ENCODE results near the gene AURKA. TPM values are rescaled to one million over a fixed set of nuclear protein-coding genes. Genes with fewer than 3 reads are reported as not detected.

The AURKA gene
- polyA plus RNA-seq, 2 donors = 5.5 to 8.7 TPM

DNA sequence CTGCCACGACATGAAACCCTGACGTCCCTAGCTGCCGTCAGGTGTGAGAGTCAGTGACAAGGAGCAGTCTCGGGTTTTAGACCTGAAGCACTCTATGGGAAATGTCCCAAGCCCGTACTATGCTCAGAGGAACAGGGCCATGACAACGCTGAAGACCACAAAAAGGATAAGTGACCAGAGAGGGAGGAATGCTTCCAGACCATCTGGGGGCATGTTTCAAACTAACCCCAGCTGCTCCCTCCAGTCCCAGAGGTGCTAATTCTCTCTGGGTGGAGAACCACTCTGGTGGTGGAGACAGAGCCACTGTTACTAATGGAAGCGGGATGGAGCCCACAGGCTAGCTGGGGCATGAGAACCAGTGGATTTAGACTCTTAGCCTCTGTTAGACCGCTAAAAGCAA lies 8.7 kb downstream of the AURKA start:
- no peaks in the 10 kb centered on the region for H3K4me1 ChIP-seq (ENCODE audit: control insufficient read depth in 2 of 2, insufficient read depth in 2 of 2, low read length in 1 of 2)
- no peak overlapping the region for H3K4me3 ChIP-seq (ENCODE audit: low read depth in 1 of 2, low read length in 2 of 2)
- no peaks in the 10 kb centered on the region for H3K27me3 ChIP-seq (ENCODE audit: control insufficient read depth in 1 of 2, insufficient read depth in 2 of 2, low read length in 2 of 2)
- H3K9me3 ChIP-seq (ENCODE audit: control insufficient read depth in 2 of 2, insufficient read depth in 1 of 2, low read depth in 1 of 2, low read length in 1 of 2) = no peaks in the 10 kb centered on the region
- H3K36me3 ChIP-seq (ENCODE audit: control insufficient read depth in 2 of 2, insufficient read depth in 2 of 2, low read length in 1 of 2) = peaks cover 0 to 2% of the 10 kb centered on the region in 2 donors
- WGBS, 2 donors = 90 to 94% methylated on average over 8 of the region's 8 CpGs
- no peak overlapping the region for H3K27ac ChIP-seq (ENCODE audit: low read depth in 2 of 2, low read length in 1 of 2)

GRCh38 chr20:56382696-56383095 lies 9.3 kb downstream of the AURKA start:
- WGBS, 2 donors = 79 to 80% methylated on average over 4 of the region's 4 CpGs
- Histone ChIP-seq H3K4me1 (ENCODE audit: control insufficient read depth in 2 of 2, insufficient read depth in 2 of 2, low read length in 1 of 2) (no peaks in the 10 kb centered on the region), H3K9me3 (ENCODE audit: control insufficient read depth in 2 of 2, insufficient read depth in 1 of 2, low read depth in 1 of 2, low read length in 1 of 2) (no peaks in the 10 kb centered on the region), H3K4me3 (ENCODE audit: low read depth in 1 of 2, low read length in 2 of 2) (no peak overlapping the region), H3K27me3 (ENCODE audit: control insufficient read depth in 1 of 2, insufficient read depth in 2 of 2, low read length in 2 of 2) (no peaks in the 10 kb centered on the region), H3K36me3 (ENCODE audit: control insufficient read depth in 2 of 2, insufficient read depth in 2 of 2, low read length in 1 of 2) (peaks cover 0 to 2% of the 10 kb centered on the region in 2 donors), H3K27ac (ENCODE audit: low read depth in 2 of 2, low read length in 1 of 2) (no peak overlapping the region)

GRCh38 chr20:56381501-56381900 lies 10.5 kb downstream of the AURKA start:
- no peak overlapping the region for H3K4me3 ChIP-seq (ENCODE audit: low read depth in 1 of 2, low read length in 2 of 2)
- WGBS, 2 donors = 84% methylated on average over 1 of the region's 1 CpG
- peaks cover 0 to 2% of the 10 kb centered on the region in 2 donors for H3K36me3 ChIP-seq (ENCODE audit: control insufficient read depth in 2 of 2, insufficient read depth in 2 of 2, low read length in 1 of 2)

GRCh38 chr20:56380375-56380774 lies 11.6 kb downstream of the AURKA start:
- WGBS, 2 donors = 53 to 68% methylated on average over 1 of the region's 1 CpG
- H3K27ac ChIP-seq (ENCODE audit: low read depth in 2 of 2, low read length in 1 of 2) = no peak overlapping the region
- no peaks in the 10 kb centered on the region for H3K36me3 ChIP-seq (ENCODE audit: control insufficient read depth in 2 of 2, insufficient read depth in 2 of 2, low read length in 1 of 2)
- no peaks in the 10 kb centered on the region for H3K9me3 ChIP-seq (ENCODE audit: control insufficient read depth in 2 of 2, insufficient read depth in 1 of 2, low read depth in 1 of 2, low read length in 1 of 2)
- no peaks in the 10 kb centered on the region for H3K4me1 ChIP-seq (ENCODE audit: control insufficient read depth in 2 of 2, insufficient read depth in 2 of 2, low read length in 1 of 2)
- H3K27me3 ChIP-seq (ENCODE audit: control insufficient read depth in 1 of 2, insufficient read depth in 2 of 2, low read length in 2 of 2) = no peaks in the 10 kb centered on the region
- no peak overlapping the region for H3K4me3 ChIP-seq (ENCODE audit: low read depth in 1 of 2, low read length in 2 of 2)

More at GRCh38 chr20:56381501-56381900, 10.5 kb downstream of the AURKA start:
- no peaks in the 10 kb centered on the region for H3K9me3 ChIP-seq (ENCODE audit: control insufficient read depth in 2 of 2, insufficient read depth in 1 of 2, low read depth in 1 of 2, low read length in 1 of 2)
- no peak overlapping the region for H3K27ac ChIP-seq (ENCODE audit: low read depth in 2 of 2, low read length in 1 of 2)
- H3K27me3 ChIP-seq (ENCODE audit: control insufficient read depth in 1 of 2, insufficient read depth in 2 of 2, low read length in 2 of 2) = no peaks in the 10 kb centered on the region
- no peaks in the 10 kb centered on the region for H3K4me1 ChIP-seq (ENCODE audit: control insufficient read depth in 2 of 2, insufficient read depth in 2 of 2, low read length in 1 of 2)

GRCh38 chr20:56378386-56378785 lies 13.6 kb downstream of the AURKA start:
- no peak overlapping the region for H3K27ac ChIP-seq (ENCODE audit: low read depth in 2 of 2, low read length in 1 of 2)
- H3K4me3 ChIP-seq (ENCODE audit: low read depth in 1 of 2, low read length in 2 of 2) = no peak overlapping the region
- H3K9me3 ChIP-seq (ENCODE audit: control insufficient read depth in 2 of 2, insufficient read depth in 1 of 2, low read depth in 1 of 2, low read length in 1 of 2) = no peaks in the 10 kb centered on the region
- 92 to 97% methylated on average over 3 of the region's 3 CpGs for WGBS, 2 donors
- H3K36me3 ChIP-seq (ENCODE audit: control insufficient read depth in 2 of 2, insufficient read depth in 2 of 2, low read length in 1 of 2) = no peaks in the 10 kb centered on the region
- no peaks in the 10 kb centered on the region for H3K27me3 ChIP-seq (ENCODE audit: control insufficient read depth in 1 of 2, insufficient read depth in 2 of 2, low read length in 2 of 2)
- no peaks in the 10 kb centered on the region for H3K4me1 ChIP-seq (ENCODE audit: control insufficient read depth in 2 of 2, insufficient read depth in 2 of 2, low read length in 1 of 2)

- Histone ChIP-seq H3K9me3 (ENCODE audit: control insufficient read depth in 2 of 2, insufficient read depth in 1 of 2, low read depth in 1 of 2, low read length in 1 of 2) (no peaks in the 10 kb centered on the region), H3K4me1 (ENCODE audit: control insufficient read depth in 2 of 2, insufficient read depth in 2 of 2, low read length in 1 of 2) (no peaks in the 10 kb centered on the region), H3K27ac (ENCODE audit: low read depth in 2 of 2, low read length in 1 of 2) (no peak overlapping the region), H3K27me3 (ENCODE audit: control insufficient read depth in 1 of 2, insufficient read depth in 2 of 2, low read length in 2 of 2) (no peaks in the 10 kb centered on the region), H3K4me3 (ENCODE audit: low read depth in 1 of 2, low read length in 2 of 2) (no peak overlapping the region), H3K36me3 (ENCODE audit: control insufficient read depth in 2 of 2, insufficient read depth in 2 of 2, low read length in 1 of 2) (peaks cover 0 to 3% of the 10 kb centered on the region in 2 donors)
- WGBS, 2 donors = 83% methylated on average over 2 of the region's 2 CpGs
These were observed 15.7 kb downstream of the AURKA start for GRCh38 chr20:56376331-56376730.

DNA sequence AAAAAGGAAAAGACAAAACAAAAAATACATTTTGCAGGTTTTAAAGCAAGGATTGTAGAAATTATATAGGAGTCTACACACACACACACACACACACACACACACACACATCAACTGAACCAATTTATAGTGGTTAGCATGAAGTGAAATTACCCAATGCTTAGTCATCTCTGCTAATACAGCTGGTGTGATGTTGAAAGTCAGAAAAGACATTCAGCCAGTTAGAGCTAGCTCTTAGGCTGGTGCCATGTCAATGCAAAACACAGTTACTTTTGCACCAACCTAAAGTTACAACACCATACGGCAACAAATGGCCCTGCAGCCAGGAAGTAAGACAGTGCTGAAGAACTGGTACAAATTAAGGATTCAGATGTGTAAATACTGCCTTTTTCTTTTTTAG lies 18.1 kb downstream of the AURKA start:
- H3K9me3 ChIP-seq (ENCODE audit: control insufficient read depth in 2 of 2, insufficient read depth in 1 of 2, low read depth in 1 of 2, low read length in 1 of 2) = no peaks in the 10 kb centered on the region
- no peaks in the 10 kb centered on the region for H3K27me3 ChIP-seq (ENCODE audit: control insufficient read depth in 1 of 2, insufficient read depth in 2 of 2, low read length in 2 of 2)
- H3K27ac ChIP-seq (ENCODE audit: low read depth in 2 of 2, low read length in 1 of 2) = no peak overlapping the region
- peaks cover 0 to 3% of the 10 kb centered on the region in 2 donors for H3K36me3 ChIP-seq (ENCODE audit: control insufficient read depth in 2 of 2, insufficient read depth in 2 of 2, low read length in 1 of 2)
- 49 to 53% methylated on average over 1 of the region's 1 CpG for whole genome bisulfite sequencing, 2 donors
- H3K4me3 ChIP-seq (ENCODE audit: low read depth in 1 of 2, low read length in 2 of 2) = no peak overlapping the region
- no peaks in the 10 kb centered on the region for H3K4me1 ChIP-seq (ENCODE audit: control insufficient read depth in 2 of 2, insufficient read depth in 2 of 2, low read length in 1 of 2)

- 70 to 71% methylated on average over 1 of the region's 1 CpG for WGBS, 2 donors
- H3K27ac ChIP-seq (ENCODE audit: low read depth in 2 of 2, low read length in 1 of 2) = no peak overlapping the region
- no peaks in the 10 kb centered on the region for H3K9me3 ChIP-seq (ENCODE audit: control insufficient read depth in 2 of 2, insufficient read depth in 1 of 2, low read depth in 1 of 2, low read length in 1 of 2)
- no peaks in the 10 kb centered on the region for H3K4me1 ChIP-seq (ENCODE audit: control insufficient read depth in 2 of 2, insufficient read depth in 2 of 2, low read length in 1 of 2)
- no peaks in the 10 kb centered on the region for H3K27me3 ChIP-seq (ENCODE audit: control insufficient read depth in 1 of 2, insufficient read depth in 2 of 2, low read length in 2 of 2)
- H3K36me3 ChIP-seq (ENCODE audit: control insufficient read depth in 2 of 2, insufficient read depth in 2 of 2, low read length in 1 of 2) = peaks cover 3 to 4% of the 10 kb centered on the region in 2 donors
- no peak overlapping the region for H3K4me3 ChIP-seq (ENCODE audit: low read depth in 1 of 2, low read length in 2 of 2)
These were observed 19.2 kb downstream of the AURKA start for GRCh38 chr20:56372850-56373249.

DNA sequence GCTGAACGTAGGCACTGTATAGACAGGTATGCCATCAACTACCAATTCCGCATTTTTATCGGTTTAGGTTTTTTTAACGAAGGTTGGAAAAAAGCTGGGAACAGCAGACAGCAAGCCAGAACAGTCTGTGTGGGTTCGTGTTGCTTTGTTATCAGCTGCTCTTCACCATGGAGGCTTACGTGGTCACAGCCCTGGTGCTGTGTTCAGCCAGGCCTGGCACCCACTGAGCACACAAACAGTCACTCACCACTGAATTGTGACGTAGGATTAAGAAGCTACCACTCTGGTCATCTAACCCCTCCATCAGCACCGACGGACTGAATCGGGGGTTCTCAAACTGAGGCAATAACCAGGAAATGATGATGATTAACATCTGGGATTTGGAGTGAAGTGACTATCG lies 20.0 kb downstream of the AURKA start:
- H3K27me3 ChIP-seq (ENCODE audit: control insufficient read depth in 1 of 2, insufficient read depth in 2 of 2, low read length in 2 of 2) = no peaks in the 10 kb centered on the region
- H3K4me1 ChIP-seq (ENCODE audit: control insufficient read depth in 2 of 2, insufficient read depth in 2 of 2, low read length in 1 of 2) = no peaks in the 10 kb centered on the region
- no peak overlapping the region for H3K27ac ChIP-seq (ENCODE audit: low read depth in 2 of 2, low read length in 1 of 2)
- H3K9me3 ChIP-seq (ENCODE audit: control insufficient read depth in 2 of 2, insufficient read depth in 1 of 2, low read depth in 1 of 2, low read length in 1 of 2) = no peaks in the 10 kb centered on the region
- peaks cover 3 to 4% of the 10 kb centered on the region in 2 donors for H3K36me3 ChIP-seq (ENCODE audit: control insufficient read depth in 2 of 2, insufficient read depth in 2 of 2, low read length in 1 of 2)
- H3K4me3 ChIP-seq (ENCODE audit: low read depth in 1 of 2, low read length in 2 of 2) = no peak overlapping the region
- WGBS, 2 donors = 93 to 95% methylated on average over 11 of the region's 11 CpGs

- H3K36me3 ChIP-seq (ENCODE audit: control insufficient read depth in 2 of 2, insufficient read depth in 2 of 2, low read length in 1 of 2) = peaks cover 9 to 10% of the 10 kb centered on the region in 2 donors
- 89 to 94% methylated on average over 4 of the region's 4 CpGs for WGBS, 2 donors
- no peak overlapping the region for H3K4me3 ChIP-seq (ENCODE audit: low read depth in 1 of 2, low read length in 2 of 2)
- H3K4me1 ChIP-seq (ENCODE audit: control insufficient read depth in 2 of 2, insufficient read depth in 2 of 2, low read length in 1 of 2) = no peaks in the 10 kb centered on the region
- no peaks in the 10 kb centered on the region for H3K9me3 ChIP-seq (ENCODE audit: control insufficient read depth in 2 of 2, insufficient read depth in 1 of 2, low read depth in 1 of 2, low read length in 1 of 2)
- no peak overlapping the region for H3K27ac ChIP-seq (ENCODE audit: low read depth in 2 of 2, low read length in 1 of 2)
- no peaks in the 10 kb centered on the region for H3K27me3 ChIP-seq (ENCODE audit: control insufficient read depth in 1 of 2, insufficient read depth in 2 of 2, low read length in 2 of 2)
These were observed 22.8 kb downstream of the AURKA start for GRCh38 chr20:56369179-56369578.
